T-helper 22 cell (primary cell): ENCODE data around the gene SIRT7.

Source experiments
- DNase-seq: peaks from one replicate; pipeline ENCODE4 v3.0.0-alpha.2; 2020; ENCODE audit warnings: low read depth

The SIRT7 gene

DNA sequence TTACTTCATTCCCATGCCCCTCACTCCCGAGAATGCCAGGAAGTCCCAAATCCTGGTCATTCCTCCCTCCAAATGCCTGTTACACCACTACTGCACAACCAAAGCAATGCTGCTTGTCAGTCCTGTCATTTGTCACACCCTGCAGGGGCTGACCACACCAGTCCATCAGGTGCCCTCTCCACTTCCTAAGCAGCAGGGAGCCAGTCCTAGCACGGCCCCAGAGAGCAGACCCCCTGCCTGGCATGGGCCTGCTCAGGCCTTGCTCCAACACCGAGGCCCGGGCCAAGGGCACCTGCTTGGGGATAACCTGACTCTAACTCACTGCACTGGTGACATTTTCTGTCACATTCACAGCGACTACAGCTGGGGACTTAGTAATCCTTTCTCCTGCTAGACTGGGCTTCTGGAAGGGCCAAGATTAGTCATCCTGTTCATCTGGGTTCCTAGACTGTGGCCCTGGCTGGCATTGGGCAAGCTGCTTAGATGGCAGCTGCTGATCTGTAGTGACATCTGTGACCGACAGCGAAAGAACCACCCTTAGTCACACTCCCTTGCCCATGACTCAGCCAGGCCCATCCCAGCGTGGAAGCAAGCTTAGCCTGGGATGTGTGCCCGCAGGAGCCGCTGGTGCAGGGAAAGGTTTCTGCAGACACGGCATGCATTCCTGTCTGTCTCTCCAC is 32.0 kb downstream of the SIRT7 start:
- DNase-seq: no peak

DNA sequence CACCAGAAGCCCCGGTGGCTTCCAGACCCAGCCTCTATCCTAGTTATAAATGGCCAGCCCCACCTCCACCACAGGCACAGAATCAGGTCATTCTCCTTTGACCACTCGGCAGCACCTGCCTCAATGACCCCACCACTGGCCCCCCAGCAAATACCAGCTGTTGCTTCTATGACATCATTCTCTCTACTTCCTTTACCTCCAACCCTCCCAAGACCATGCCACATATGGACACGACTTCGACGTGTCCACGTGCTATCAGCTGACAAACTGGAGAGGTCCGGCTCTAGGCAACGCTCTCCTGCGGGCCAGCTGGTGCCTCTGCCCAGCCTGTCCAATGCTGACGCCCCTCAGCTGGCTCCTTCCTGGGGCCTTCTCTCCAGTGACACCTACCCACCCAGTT is 32.5 kb downstream of the SIRT7 start:
- no peak for DNase-seq

DNA sequence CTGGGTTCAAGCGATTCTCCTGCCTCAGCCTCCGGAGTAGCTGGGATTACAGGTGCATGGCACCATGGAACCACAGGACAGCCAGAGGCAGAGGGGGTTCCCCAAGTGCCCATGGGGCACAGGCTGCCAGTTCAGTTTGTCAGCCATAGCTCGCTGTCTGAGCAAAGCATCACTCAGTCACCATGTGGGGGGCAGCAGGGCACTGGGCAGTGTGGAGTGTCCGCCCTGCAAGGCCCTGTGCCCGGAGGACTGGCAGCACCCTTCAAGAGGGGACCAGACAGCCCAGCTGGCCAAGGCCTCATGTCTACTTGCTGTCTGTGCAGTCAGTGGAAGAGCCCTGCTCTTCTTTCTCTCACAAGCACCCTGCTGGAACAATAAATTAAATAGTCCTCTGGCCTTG is 33.0 kb downstream of the SIRT7 start:
- DNase-seq: no peak

DNA sequence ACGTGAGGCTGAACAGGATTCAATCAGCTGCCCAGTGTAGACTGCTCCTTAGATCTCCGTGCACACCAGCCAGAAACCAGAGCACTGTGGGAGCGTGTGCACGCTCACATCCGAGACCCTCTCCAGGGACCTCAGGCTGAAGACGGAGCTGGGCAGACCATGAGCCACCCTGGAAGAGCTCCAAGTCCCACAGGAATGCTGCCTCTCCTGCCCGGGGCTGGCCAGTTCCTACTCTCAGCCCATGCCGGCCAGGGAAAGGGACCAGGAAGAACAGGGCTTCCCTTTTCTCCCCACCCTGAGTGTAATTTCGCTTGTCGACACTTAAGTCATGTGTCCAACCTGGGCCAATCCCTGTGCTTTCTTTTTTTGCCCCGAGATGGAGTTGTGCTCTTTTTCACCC is 33.5 kb downstream of the SIRT7 start:
- no peak for DNase-seq

DNA sequence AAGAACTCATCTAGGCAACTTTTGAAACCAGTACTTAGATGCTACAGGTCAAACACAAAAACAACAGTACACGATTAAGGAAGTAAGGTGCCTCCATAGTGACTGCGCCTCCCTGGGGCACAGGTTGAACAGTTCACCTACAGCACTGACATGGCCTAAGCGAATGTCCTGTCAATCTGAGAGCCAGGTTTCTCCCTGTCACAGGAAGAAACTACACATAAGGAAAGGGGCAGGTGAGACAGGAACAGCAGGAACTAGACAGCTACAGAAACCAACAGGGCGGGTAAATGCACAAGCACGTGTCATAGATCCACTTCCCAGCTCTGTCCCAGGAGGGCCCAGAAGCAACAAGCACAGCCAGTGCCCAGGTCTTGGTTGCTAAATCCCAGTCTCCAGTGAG is 38.9 kb downstream of the SIRT7 start:
- DNase-seq: no peak

DNA sequence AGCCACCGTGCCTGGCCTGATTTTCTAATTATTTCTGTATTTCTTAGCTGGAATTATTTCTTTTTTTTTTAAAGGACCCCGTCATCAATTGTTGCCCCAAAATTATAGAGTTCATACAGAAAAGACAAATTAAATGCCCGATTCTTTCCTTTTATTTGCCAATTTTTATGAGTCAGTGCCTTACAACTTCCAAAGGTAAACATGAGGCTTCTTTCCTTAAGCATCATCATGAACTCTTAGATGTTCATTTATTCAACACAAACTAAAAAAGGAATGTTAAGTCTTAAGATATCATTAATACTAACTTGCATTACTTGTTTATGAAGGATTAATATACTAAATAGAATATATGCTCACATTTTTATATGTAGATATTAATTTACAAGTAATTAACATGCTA is 39.7 kb downstream of the SIRT7 start:
- no peak for DNase-seq

DNA sequence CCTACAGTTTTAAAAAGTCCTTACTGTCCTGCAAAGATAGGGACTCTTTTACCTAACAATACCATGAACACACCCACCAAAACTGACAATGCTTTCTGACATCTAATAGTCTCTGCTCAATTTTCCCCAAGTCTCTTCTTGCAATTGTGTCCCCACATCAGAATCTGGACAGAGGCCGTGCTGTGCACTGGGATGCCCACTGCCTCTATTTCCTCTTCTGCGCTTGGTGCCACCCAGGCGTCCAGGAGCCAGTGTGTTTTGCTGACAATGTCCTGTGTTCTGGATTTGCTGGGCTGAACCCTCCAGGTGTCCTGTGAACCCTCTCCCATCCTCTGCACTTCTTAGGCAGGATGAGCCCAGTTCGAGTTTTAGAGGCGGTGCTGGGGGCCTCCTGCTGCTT is 40.4 kb downstream of the SIRT7 start:
- DNase-seq: no peak

DNA sequence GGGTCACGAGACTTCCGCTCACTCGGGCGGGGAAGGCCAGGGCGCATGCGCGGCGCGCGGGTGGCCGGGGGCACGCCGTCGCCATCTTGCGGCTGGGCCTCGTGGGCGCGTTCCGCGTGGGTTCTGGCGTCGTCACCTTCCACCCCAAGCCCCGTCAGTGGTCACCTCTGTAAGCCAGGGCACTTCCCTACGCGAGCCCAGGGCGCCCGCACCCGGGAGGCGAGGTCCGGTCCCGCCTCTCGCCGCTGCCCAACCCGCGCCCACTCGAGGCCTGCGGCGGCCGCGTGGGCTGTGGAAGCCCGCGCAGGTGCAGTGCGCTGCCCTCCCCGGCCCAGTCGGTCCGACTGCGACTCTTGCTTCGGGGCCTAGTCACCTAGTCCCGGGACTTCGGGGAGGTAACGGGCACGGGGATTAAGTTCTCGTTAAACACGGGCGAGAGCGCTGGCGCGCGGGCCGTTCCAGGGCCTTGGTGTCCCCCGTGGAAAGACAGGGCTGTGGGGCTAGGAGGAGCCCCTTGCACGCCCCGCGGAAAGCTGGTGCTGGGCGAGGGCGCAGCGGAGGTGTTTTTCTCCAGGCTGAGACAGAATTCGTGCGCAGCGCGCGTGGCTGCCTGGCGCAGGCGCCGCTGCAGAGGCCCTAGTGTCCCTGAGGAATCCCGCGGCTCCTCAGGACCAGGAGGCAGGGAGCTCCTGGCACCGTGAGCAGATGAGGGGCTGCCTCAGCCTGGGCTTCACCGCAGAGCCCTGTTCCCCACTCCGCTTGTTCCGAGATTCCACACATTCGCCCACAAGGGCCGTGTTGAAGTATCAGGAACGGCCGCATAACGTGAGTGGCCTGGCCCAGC is 46.4 kb downstream of the SIRT7 start:
- peak; percentile 92 for DNase-seq

DNA sequence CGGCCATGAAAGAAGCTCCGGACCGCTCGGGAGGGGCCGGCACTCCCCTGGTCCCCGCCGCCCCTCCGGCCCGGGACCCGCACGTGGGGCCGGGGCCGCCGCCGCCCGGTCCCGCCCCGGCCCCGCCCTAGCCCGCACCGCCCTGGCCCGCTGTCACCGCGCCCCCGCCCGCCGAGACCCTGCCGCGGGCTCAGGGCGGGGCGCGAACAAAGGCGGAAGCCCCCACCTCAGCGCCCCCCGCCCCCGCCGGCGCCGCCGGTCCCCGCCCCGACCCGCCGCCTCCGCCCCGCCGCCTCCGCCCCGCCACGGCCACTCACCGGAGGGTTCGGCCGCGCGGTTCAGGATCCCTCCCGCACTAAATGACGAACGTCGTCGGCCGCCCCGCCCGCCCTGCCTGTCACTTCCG is 47.0 kb downstream of the SIRT7 start, which contains the start of gene ARHGDIA:
TSS of gene ARHGDIA (minus strand) at position 357 of the 406 bp plus-strand sequence. CDS start 1,407 bp downstream, outside the sequence.
- no peak for DNase-seq

DNA sequence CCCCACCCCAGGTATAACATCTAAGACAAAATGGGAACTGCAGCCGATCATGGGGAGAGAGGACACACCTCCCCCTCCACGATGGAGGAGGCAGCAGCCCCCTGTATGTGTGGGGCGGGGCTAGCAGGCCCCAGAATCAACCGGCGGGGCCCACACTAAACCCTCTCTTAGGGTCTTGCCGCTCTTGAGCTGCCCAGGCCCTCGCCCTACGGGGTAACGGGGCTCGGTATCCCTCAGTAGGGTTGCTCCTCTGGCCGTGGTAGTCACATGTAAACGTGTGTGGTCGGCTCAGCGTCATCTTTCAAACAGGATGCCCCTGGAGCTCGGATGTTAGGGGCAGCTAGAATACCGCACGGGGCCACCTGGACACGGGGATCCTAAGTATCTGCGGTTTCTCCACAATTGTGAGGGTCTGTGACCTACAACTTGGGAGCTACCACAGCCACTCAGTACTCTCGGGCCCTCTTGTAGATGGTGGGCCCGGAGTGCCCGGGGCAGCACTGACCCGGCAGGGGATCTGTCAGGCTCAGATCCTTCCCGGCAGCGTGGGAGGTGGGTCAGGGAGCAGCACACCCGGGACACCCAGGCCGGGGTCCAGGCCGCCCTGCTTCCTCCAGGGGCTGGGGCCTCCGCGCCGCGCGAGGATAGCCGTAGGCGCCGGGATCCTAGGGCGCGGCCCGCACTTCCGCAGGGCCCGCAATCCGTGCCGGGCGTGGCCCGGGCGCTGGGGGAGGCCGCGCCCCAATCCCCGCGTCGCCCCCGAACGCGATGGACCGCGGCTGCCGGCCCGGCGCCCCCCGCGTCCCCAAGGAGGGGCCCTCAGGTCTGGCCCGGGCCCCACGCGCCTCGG is 47.6 kb downstream of the SIRT7 start:
- no peak for DNase-seq

DNA sequence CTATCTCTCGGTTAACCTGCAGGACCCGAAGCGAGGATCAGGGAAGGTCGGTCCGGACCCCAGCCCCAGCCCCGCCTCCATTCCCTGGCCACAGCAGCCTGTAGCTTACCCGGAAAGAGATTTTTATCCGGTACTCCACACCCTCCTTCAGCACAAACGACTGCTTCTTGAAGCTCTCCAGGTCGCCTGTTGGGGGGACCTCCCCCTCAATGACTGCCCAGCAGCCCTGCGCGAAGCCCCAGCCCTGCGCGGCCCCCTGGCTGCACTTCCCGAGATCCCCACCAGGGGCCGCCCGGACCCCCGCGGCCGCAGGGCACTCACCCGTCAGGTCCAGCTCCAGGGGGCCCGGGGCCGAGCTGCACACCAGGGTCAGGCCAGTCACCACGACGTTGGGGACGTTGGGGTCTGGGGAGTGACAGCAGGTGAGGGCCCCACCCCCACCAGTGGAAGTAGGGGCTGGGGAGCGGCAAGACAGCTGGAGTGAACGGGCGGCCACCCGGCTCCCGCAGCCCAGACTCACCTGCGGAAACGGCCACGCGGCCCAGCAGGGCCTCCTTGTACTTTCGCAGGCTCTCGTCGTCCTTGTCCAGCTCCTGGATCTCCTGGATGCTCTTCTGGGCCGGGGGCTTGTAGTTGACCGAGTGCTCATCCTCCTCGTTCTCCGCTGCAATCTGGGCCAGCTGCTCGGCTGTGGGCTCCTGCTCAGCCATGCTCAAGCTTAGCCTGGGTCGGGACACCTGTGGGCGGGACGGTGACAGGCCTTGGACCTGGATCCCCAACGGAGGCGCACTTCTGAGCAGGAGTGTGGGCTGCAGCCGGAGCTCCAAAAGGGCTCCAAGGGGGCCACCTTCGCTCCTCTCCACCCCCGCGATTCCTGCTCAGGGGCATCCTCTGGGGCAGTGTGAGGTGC is 48.5 kb downstream of the SIRT7 start:
- DNase-seq: no peak

DNA sequence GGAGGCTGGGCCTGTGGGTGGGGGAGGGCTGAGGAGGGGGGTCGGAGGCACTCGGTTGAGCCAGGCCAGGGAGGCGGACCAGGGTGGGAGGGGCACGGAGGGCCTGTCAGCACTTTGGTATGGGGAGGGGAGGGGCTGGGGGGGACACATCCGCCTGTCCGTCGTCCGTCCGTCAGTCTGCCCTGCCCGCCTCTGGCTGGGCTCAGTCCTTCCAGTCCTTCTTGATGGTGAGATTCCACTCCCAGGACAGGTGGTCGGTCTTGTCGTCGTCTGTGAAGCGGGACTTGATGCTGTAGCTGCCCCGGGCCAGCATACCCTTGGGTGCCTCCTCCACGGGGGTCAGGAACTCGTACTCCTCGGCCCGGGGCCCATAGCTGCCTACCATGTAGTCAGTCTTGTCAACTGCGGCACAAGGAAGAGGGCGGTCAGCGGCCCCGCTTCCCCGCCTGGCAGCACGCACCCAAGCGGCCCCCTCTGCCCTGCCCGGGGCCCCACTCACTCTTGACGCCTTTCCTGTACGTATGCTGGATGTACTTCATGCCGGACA is 49.2 kb downstream of the SIRT7 start:
- no peak for DNase-seq

DNA sequence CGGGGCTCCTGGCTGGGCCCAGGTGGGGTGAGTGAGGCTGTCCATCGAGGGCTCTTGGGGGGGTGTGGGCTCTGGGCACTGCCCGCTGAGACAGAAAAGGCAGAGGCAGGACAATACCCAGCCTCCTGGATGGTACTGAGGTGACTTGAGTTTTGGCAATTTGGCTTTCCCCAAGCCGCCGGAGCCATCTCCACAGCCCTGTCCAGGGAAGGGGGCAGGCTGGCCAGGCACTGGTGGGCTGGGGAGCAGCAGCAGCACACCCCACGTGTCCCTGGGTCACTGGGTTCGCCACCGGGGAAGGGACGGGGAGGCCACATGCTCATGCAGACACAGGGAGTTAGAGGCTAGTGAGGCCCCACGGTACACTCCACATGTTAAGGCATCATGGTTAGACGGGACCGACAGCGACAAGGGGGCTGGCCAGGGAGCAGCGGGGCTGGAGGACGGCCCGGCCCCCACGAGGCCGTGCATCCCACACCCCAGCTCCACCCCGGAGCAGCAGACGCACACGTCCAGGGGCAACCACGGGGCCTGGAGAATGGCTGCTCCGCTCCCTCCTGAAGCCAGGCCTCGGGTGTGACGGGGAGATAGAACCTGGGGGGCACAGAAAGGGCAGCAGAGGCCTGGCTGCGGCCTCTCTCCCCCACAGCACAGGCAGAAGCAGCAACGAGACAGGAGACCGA is 49.8 kb downstream of the SIRT7 start:
- DNase-seq: no peak

DNA sequence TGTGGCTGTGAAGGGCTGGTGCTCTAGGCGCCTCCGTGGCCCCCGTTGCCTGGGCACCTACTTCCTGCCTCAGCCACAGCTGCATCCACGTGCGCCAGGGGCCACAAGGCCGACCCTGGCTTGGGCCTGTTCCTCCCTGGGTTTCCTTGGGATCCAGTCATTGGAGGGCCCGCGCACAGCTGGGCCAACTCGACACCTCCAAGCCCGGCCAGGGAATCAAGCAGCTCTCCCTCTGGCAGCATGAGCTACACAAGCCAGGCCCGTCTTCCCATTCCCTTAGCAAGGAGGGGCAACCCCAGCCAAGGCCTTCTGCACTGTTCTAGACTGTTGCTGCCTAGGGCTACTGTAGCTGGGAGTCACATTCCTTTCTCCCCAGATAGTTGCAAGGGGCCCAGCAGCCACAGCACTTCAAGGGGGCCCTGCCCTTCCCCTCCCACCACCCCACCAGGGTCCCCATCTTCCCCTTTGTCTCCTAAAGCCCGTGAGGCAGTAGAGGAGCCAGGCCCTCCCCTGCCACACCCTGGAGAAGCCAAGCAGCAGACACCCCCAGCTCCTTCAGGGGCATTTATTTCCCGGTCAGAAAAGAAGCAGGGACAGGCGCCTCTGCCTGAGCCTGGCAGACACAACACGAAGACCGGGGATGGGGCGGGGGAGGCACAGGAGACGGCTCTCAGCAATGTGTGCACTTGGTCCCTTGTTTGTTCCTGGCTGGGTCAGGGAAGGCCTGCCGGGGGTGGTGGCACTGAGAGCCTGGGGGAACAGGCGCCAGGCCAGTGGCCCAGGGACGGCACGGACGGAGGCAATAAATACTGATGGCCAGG is 50.6 kb downstream of the SIRT7 start:
- DNase-seq: no peak

DNA sequence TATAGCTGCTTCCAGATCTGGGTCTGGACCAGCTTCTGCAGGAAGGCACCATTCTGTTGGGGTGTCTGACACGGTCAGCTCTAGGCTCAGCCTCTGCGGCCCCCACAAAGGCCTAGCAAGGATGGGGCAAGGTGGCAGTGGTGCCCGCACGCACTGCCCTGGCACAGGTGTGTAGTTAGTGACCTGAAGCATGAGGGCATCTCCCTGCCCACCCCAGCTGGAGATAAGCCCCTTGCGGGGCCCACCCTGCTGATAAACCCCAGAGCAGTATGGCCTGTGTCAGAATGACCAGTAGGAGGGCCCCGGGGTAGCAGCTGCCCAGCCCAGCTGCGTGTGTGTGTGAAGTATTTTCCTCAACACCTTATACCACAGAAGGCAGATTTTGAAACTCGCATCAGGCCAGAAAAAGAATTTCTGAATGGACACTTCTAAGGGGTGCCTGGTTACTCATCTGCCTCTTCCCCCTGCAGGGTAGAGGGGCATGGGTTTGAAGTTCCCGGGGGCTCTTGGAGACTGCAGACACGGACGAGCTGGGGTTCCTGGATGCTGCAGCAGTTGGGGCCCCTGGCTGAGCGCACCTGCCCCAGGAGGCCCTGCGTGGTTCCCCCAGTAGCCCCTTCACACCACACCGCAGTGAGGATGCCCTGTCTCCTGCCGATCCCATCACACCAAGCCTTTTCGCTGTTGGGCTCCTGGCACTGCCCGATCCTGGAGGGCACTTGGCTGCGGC is 51.4 kb downstream of the SIRT7 start:
- no peak for DNase-seq

DNA sequence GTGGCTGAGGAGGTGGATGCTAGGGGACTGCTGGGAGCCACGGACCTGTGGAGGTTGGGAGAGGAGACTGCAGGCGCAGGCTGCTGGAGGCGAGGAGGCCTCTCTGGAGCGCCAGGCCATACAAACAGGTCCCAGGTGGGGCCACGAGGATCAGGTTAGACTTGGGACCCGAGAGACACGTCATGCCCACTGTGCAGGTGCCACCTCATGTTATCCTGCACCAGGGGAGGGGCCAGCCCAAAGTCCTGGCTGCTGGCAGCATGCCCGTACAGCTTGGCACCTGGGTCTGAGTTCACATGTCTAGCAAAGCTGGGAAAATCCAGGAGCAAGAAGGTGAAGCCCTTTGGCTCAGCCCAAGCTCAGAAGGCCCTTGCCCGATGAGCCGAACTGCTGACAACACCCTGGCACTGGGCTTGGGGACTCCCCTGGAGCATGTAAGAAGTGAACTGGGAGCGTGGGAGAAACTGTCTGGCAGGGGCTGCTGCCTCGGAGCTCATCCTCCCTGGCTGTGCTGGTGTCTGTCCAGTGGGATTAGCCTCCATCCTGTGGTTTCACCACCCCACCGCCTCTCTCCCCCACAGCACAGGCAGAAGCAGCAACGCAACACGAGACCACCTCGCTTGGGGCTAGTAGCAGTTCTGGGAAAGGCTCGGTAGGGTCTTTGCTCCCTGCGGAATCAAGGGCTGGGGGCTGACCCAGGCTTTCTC is 52.1 kb downstream of the SIRT7 start:
- no peak for DNase-seq

DNA sequence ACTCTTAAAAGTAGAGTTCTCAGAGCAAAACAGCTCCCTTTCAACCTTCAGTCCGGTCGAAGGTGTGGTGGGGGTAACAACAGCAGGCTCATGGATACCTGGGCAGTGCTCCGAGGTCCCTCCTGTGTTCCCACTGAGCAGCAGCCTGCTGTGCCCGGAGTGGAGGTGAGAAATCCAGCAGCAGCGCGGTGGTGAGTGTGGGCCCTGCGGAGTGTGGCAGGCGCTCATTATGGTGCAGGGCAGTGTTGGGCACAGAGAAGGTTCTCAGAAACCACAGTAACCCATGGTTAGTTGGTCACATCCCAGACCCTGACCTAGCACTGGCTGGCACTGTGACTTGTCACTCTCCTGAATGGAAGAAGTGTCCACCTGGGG is 52.6 kb downstream of the SIRT7 start:
- no peak for DNase-seq
